GM12873 (cell line): Measurements from ENCODE around the gene PLSCR3.

Experiments used
- TF ChIP-seq, protein P1 (sequence below): IDR thresholded peaks from 2 replicates; pipeline ENCODE4 v1.5.1; 2012; ENCODE audit warnings: low read depth, mild to moderate bottlenecking, moderate library complexity, low read length, control low read depth; ENCODE audit not compliant: insufficient read depth; ENCODE audit errors: missing control alignments

Gene PLSCR3

DNA sequence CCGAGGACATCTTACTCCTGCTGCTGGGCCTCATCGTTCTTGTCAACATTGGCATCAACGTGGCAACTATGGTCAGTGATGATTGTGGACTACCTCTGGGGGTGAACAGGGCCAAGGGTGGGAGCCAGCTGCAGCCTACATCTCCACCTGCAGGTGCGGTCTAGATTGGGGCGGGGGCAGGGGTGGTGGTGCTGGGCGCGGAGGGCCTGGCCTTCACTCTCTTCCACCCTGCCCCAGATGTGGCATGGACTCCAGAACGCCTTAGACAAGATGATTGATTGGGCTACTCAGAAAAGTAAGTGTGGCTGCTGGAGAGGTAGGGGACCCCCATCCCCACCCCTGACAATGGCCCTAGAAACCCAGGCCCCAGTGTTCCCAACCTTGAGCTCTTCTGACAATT, 31.4 kb upstream of the PLSCR3 start:
- TF ChIP-seq, protein P1, sequence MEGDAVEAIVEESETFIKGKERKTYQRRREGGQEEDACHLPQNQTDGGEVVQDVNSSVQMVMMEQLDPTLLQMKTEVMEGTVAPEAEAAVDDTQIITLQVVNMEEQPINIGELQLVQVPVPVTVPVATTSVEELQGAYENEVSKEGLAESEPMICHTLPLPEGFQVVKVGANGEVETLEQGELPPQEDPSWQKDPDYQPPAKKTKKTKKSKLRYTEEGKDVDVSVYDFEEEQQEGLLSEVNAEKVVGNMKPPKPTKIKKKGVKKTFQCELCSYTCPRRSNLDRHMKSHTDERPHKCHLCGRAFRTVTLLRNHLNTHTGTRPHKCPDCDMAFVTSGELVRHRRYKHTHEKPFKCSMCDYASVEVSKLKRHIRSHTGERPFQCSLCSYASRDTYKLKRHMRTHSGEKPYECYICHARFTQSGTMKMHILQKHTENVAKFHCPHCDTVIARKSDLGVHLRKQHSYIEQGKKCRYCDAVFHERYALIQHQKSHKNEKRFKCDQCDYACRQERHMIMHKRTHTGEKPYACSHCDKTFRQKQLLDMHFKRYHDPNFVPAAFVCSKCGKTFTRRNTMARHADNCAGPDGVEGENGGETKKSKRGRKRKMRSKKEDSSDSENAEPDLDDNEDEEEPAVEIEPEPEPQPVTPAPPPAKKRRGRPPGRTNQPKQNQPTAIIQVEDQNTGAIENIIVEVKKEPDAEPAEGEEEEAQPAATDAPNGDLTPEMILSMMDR, result no peak

DNA sequence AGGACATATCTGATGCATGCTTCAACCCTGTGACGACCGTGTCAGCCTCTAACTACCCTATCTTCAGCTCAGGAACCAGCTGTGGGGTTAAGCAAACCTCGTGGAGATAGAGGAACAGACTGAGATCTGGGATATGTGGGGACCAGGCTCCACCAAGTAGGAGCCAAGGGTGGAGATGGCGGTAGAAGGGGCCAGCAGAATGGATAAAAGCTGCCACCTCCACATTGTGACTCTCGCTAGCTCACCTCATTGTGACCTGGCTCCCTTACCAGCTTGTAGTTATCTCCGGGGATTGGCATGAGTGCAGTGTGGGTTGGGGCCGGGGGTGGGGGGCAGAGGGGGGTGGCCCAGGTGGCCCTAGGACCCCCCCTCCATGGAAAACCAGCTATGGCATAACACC, 31.0 kb upstream of the PLSCR3 start, which contains the start of gene SPEM2:
TSS of gene SPEM2 (plus strand) at position 301 of the 400 bp plus-strand sequence. CDS start at position 374, 73 bp downstream.
- TF ChIP-seq, protein P1, result no peak

DNA sequence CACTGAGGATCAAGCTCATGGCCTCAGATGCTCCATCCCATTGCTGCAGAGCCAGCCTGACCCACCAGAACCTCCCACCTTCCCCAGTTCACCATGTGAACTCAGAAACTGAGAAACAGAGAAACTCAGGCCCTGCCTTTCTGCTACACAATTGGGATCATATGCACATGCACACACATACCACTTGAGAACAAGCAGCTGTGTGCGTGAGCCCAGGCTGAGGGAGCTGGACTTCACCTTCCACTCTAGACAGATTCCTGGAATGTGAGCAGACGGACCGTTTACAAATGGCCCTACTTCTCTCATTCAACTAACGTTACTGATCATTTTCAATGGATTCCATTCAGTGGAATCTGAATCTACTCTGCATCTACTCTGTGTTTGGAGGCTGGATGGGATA, 29.4 kb upstream of the PLSCR3 start:
- TF ChIP-seq, protein P1, result no peak

DNA sequence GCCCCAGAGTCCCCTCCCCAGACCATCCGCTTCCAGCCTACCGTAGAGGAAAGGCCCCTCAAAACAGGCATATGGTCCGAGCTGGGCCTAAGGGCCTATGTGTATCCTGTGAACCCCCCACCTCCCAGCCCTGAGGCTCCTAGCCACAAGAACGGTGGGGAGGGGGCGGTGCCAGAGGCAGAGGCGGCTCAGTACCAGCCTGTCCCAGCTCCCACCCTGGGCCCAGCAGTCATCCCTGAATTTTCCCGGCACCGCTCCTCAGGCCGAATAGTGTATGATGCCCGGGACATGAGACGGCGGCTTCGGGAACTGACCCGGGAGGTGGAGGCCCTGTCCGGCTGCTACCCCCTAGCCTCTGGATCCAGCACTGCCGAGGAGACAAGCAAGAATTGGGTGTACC, 26.9 kb upstream of the PLSCR3 start:
- TF ChIP-seq, protein P1, result no peak

DNA sequence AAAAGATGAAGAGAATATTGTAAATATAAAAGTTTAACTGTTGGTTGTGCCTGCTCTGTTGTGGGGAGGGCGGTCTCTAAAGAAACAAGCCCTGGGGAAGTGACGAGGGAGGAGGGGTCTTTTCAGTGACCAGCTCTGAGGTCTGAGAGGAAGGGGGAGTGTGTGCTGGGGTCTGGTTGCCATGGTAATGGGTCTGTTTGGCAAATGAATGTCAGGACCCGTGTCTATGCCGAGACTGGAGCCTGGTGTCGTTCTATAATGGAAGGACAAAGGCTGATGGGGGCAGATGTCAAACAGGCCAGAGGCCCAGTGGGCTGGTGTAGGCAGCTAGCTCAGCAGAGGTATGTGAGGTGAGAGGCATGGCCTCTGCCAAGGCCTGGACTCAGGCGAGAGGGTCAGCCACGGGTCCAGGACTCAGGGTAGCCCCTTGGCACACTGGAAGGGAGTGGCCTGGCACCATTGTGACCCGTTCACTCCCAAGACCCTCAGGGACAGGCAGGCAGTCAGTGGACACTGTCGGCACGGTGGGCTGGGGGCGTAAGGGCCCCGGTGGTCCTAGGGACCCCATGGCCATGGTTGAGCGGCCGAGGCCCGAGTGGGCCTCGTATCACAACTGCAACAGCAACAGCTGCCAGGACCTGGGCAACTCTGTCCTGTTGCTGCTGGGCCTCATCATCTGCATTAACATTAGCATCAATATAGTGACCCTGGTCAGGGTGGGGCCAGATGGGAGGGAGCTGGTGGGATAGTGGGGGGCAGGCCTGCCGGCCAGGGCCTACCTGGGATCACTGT, 25.7 kb upstream of the PLSCR3 start, which contains the start of gene SPEM1:
TSS of gene SPEM1 (plus strand) at position 506 of the 792 bp plus-strand sequence. CDS start at position 567, 61 bp downstream.
- TF ChIP-seq, protein P1, result no peak

DNA sequence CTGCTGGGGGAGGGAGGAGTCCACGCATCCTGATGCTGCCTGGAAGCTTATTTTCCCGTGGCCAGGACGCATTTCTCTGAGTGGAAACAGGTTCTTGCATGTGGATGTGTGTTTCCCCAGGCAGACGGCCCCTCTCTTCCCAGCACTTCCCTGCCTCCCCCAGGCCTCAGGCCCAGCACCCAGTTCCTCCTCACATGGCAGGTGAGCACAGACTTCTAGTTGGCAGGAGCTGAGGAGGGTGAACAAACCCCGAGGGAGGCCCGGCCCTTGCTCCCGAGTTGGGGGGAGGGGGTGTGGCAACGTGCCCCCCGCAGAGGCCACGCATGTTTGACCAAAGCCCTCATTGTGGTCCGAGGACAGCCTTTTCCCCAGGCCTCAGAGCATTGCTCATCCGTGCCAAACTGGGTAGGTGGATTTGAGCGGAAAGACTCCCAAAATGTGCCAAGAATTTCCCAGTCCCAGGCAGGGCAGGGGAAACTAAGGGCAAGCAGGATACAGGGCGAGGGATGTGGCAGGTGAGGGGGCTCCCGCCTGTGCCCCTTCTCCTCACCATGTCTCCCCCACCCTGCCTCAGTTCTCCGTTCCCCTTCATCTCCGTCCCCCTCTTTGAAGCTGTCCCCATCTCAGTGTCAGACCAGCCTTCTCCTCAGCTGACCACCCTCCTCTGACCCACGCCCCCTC, 24.3 kb upstream of the PLSCR3 start:
- TF ChIP-seq, protein P1, result no peak

DNA sequence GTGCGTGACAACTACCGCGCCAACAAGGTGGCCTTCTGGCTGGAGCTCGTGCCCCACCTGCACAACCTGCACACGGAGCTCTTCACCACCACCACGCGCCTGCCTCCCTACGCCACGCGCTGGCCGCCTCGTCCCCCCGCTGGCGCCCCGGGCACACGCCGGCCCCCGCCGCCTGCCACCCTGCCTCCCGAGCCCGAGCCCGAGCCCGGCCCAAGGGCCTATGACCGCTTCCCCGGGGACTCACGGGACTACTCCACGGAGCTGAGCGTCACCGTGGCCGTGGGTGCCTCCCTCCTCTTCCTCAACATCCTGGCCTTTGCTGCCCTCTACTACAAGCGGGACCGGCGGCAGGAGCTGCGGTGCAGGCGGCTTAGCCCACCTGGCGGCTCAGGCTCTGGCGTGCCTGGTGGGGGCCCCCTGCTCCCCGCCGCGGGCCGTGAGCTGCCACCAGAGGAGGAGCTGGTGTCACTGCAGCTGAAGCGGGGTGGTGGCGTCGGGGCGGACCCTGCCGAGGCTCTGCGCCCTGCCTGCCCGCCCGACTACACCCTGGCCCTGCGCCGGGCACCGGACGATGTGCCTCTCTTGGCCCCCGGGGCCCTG, 22.8 kb upstream of the PLSCR3 start:
- TF ChIP-seq, protein P1, result no peak
